ENCODE measurements around the gene SASH1.

DNA sequence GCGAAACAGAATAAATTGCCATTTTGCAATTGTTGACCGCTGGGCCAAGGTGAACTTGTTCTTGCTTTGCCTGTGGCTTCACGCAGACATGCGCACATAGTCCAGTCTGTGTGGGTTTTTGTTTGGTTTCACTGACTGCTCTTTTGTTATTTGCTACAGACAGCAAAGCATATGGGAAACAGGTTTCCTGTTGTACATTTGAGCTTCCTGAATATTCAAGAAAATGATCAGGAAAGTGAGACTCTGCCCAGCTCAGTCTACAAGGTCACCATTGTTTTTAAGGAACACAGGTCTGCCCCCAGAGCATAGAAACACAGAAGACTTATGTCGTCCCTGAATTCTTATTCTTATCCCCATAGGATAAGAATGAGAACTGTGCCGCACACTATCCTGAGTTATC, 55.6 kb downstream of the SASH1 start:
- TF ChIP-seq EP300 (IDR thresholded peaks at IDR 0.05), result no peak
- no peak for TF ChIP-seq CTCF (IDR thresholded peaks at IDR 0.05)
